ENCODE results near the gene ADAMTSL1.

Gene ADAMTSL1

GRCh38 chr9:18662320-18662719, 188.4 kb downstream of the ADAMTSL1 start:
- H3K4me3 ChIP-seq (replicated peaks; ENCODE audit: insufficient read depth, low read length) = no peak overlapping the region
- DNase-seq (ENCODE audit: low read depth in 1 of 2, low spot score in 1 of 2) = no peak
- TF ChIP-seq REST (IDR thresholded peaks at IDR 0.05; ENCODE audit: insufficient replicate concordance, low read depth) (no peak), POLR2AphosphoS5 (IDR thresholded peaks at IDR 0.05; ENCODE audit: low read depth) (no peak), SPI1 (IDR thresholded peaks at IDR 0.05; ENCODE audit: borderline replicate concordance, low read depth) (no peak), CTCF (IDR thresholded peaks at IDR 0.05; ENCODE audit: insufficient read depth, low read length) (no peak), GABPA (IDR thresholded peaks at IDR 0.05; ENCODE audit: low read depth) (no peak)

GRCh38 chr9:18665947-18666346, 192.0 kb downstream of the ADAMTSL1 start:
- TF ChIP-seq CTCF (IDR thresholded peaks at IDR 0.05; ENCODE audit: insufficient read depth, low read length) (no peak), SPI1 (IDR thresholded peaks at IDR 0.05; ENCODE audit: borderline replicate concordance, low read depth) (no peak), REST (IDR thresholded peaks at IDR 0.05; ENCODE audit: insufficient replicate concordance, low read depth) (no peak), GABPA (IDR thresholded peaks at IDR 0.05; ENCODE audit: low read depth) (no peak), POLR2AphosphoS5 (IDR thresholded peaks at IDR 0.05; ENCODE audit: low read depth) (no peak)
- Histone ChIP-seq H3K4me3 (replicated peaks; ENCODE audit: insufficient read depth, low read length) (no peak overlapping the region), H3K27ac (replicated peaks) (no peak overlapping the region), H3K27me3 (ENCODE audit: insufficient read depth, poor library complexity, severe bottlenecking) (no peaks in the 10 kb centered on the region)
- DNase-seq (ENCODE audit: low read depth in 1 of 2, low spot score in 1 of 2) = no peak

More at GRCh38 chr9:18662320-18662719, 188.4 kb downstream of the ADAMTSL1 start:
- Histone ChIP-seq H3K27ac (replicated peaks) (no peak overlapping the region), H3K27me3 (ENCODE audit: insufficient read depth, poor library complexity, severe bottlenecking) (no peaks in the 10 kb centered on the region)

GRCh38 chr9:18666348-18666747, 192.4 kb downstream of the ADAMTSL1 start:
- no peak for TF ChIP-seq POLR2AphosphoS5 (IDR thresholded peaks at IDR 0.05; ENCODE audit: low read depth)
- TF ChIP-seq SPI1 (IDR thresholded peaks at IDR 0.05; ENCODE audit: borderline replicate concordance, low read depth) = no peak
- no peak for TF ChIP-seq CTCF (IDR thresholded peaks at IDR 0.05; ENCODE audit: insufficient read depth, low read length)
- no peak for TF ChIP-seq REST (IDR thresholded peaks at IDR 0.05; ENCODE audit: insufficient replicate concordance, low read depth)
- TF ChIP-seq GABPA (IDR thresholded peaks at IDR 0.05; ENCODE audit: low read depth) = no peak
- no peak overlapping the region for H3K4me3 ChIP-seq (replicated peaks; ENCODE audit: insufficient read depth, low read length)
- H3K27me3 ChIP-seq (ENCODE audit: insufficient read depth, poor library complexity, severe bottlenecking) = no peaks in the 10 kb centered on the region
- no peak for DNase-seq (ENCODE audit: low read depth in 1 of 2, low spot score in 1 of 2)
- no peak overlapping the region for H3K27ac ChIP-seq (replicated peaks)

Measured in HL-60 (cell line).